ENCODE data around the gene SKAP1. TPM values are rescaled to one million over a fixed set of nuclear protein-coding genes. Genes with fewer than 3 reads are reported as not detected.
"Not testable (repeated sequence)": the region's sequence is repeated elsewhere in the genome, so short reads cannot be mapped to it uniquely, and the experiment has no call there.

The SKAP1 gene
- total RNA-seq, 1 experiment from 2014 or later: not detected

- no peak for DNase-seq (ENCODE audit: low spot score)
Measured at GRCh38 chr17:48211787-48212186, 218.2 kb downstream of the SKAP1 start.

DNA sequence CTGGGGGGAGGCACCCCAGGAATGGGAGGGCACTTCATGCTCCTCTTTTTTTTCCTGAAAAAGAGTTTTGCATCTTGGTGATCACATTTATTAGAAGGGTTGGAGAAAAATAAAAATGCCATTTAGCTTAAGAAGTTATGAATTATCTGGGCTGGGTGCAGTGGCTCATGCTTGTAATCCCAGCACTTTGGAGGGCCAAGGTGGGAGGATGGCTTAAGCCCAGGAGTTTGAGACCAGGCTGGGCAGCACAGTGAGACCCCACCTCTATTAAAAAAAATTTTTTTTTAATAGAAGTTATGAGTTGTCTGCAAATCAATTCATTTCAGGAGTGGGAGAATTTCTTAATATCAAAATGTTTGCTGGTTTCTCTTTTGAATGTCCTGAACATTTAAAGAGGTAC lies 219.0 kb downstream of the SKAP1 start:
- no peak for DNase-seq (ENCODE audit: low spot score)

- DNase-seq (ENCODE audit: low spot score): no peak
Measured at GRCh38 chr17:48209973-48210372, 220.0 kb downstream of the SKAP1 start.

GRCh38 chr17:48207776-48208544 lies 222.1 kb downstream of the SKAP1 start:
- no peak for DNase-seq (ENCODE audit: low spot score)

GRCh38 chr17:48207036-48207435 lies 223.0 kb downstream of the SKAP1 start:
- DNase-seq (ENCODE audit: low spot score): peak; percentile 31

DNA sequence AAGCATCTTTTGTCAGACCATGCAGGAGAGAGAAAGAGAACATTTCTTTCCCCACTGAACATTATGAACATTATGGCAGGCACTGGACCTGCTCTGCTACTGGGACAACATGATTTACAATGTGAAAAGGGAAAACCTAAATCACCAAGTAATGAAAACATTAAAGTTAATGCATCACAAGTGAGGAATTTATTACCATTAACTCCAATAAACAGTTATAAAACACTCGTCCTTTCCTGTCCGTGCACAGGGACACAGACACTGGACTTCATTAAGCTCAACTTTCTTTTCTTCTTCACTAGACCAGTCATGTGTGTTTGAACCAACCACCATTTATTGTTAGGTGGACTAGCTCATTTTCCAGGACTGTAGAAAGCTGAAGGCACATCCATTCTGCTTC lies 227.1 kb downstream of the SKAP1 start:
- no peak for DNase-seq (ENCODE audit: low spot score)

GRCh38 chr17:48198950-48199541 lies 231.0 kb downstream of the SKAP1 start:
- DNase-seq (ENCODE audit: low spot score): no peak

- DNase-seq (ENCODE audit: low spot score): no peak
Measured at GRCh38 chr17:48195910-48196309, 234.1 kb downstream of the SKAP1 start.

DNA sequence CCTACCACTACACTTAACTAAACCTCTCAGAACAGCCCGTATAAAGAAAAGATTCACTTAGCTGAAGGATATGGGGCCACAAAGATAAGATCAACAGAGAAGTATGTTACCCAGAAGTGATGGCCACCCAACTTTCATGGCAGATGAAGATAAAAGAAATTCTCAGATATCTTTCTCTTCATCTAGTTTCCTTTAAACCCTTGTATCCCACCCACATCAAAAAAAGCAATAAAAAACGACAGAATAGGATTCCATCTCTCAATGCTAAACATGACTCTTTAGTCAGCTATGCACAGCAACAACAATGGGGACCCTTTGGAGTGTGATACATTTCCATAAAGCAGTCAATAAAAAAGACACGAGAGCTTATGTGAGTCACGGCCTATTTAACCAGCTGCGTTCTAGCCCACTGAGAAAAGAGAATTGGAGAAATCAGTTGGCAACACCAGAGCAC lies 235.9 kb downstream of the SKAP1 start:
- DNase-seq (ENCODE audit: low spot score): no peak

GRCh38 chr17:48192321-48192731 lies 237.7 kb downstream of the SKAP1 start:
- no peak for DNase-seq (ENCODE audit: low spot score)

DNA sequence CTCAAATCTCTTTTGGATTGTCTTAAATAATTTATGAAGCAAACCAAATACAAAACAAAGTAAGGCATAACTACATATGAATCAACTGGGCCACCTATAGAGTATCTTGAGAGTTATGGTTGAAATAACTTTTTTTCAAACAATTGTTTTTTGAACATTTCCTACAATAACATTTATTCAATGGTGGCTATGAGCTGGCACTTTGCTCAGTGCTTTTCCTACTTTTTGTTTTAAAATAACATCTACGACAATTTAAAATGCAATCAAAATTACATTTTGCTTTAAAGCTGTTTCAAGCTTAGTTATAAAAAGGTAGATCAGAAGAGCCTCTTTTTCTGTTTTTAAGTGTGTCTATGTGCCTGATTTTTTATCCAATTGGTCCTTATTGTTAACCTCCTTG lies 238.7 kb downstream of the SKAP1 start:
- no peak for DNase-seq (ENCODE audit: low spot score)

- DNase-seq (ENCODE audit: low spot score): no peak
Measured at GRCh38 chr17:48190871-48191270, 239.1 kb downstream of the SKAP1 start.

DNA sequence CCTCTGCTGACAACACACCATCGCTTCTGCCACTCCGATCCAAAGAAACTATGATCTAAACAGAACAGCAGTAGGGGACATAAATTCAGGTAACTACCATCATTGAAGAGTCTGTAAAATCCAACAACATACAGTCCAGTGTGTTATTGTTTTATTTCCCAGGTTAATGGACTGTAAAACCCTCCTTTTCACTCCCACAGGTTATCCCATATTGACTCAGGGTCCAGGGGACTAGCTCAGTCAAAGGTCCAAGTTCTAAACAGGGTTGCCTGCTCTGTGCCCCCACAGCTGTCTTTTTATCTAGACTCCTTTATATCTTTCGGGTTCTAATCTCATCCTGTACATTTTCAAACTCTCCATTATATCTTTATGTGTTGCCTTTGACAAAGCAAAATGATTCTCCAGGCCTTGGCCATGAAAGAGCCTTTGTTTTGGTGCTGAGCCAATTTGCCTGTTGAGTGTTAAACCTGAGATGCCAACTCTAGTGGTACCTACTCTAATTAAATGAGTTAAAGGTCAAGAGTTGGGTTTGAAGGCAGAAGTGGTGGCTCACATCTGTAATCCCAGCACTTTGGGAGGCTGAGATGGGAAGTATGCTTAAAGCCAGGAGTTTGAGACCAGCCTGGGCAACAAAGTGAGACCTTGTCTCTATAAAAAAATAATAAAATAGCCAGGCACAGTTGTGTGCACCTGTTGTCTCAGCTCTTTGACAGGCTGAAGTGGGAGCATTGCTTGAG lies 242.0 kb downstream of the SKAP1 start:
- no peak for DNase-seq (ENCODE audit: low spot score)

GRCh38 chr17:48186317-48186716 lies 243.7 kb downstream of the SKAP1 start:
- DNase-seq (ENCODE audit: low spot score): not testable (repeated sequence)

- DNase-seq (ENCODE audit: low spot score): no peak
Measured at GRCh38 chr17:48184721-48185120, 245.3 kb downstream of the SKAP1 start.

DNA sequence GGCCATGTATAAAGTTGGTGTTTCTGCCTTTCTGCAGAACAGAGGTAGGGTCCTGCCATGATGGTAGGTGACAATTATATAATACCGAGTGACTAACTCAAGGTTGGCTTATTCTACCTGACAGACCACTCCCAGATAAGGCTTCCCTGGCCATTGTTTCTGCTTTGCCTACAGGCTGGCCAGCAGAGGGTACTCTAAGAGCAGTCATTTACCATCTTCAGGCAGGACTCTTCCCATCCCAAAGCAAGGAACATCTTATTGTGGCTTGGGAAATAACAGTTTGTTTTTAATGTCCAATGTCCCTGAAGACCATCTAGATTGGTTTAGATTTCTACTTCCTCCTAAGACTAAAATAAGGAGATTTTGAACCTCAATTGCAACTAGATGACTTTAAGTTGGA lies 248.4 kb downstream of the SKAP1 start:
- peak; percentile 38 for DNase-seq (ENCODE audit: low spot score)

DNA sequence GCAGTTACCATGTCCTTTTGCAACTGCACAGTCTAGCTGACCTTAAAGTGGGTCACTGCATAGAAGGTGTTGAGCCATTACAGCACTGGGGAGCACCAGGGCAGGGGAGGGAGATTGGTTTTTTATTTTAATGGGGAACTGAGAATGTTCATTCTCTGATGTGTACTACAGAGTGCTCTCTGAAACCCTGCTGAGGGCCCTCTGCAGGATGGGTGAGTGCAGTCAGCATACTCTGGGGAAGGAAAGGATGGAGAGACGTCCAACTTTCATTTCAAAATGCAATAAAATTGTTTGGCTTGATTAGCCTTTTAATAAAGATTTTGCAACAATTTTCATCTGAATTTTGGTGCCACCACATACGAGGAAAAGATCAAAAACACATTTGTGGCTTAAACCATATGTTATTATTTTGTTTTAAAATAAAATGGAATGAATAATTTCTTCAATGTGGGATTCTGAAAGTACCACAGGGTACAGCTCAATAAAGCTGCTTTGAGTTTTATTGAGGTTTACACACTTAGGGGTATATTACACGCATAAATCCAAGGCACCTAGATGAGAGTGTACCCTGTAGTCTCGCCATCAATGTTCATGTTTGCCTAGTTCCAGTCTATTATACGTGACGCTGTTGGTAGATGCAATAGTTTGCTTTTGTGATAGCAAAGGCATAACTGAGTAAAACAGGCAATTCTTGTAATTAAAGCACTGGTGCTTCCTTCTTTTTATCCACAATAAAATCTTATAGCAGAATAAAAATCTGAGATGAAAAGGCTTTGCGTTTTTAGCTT lies 249.0 kb downstream of the SKAP1 start:
- DNase-seq (ENCODE audit: low spot score): no peak

GRCh38 chr17:48179071-48179945 lies 250.7 kb downstream of the SKAP1 start:
- DNase-seq (ENCODE audit: low spot score): no peak

DNA sequence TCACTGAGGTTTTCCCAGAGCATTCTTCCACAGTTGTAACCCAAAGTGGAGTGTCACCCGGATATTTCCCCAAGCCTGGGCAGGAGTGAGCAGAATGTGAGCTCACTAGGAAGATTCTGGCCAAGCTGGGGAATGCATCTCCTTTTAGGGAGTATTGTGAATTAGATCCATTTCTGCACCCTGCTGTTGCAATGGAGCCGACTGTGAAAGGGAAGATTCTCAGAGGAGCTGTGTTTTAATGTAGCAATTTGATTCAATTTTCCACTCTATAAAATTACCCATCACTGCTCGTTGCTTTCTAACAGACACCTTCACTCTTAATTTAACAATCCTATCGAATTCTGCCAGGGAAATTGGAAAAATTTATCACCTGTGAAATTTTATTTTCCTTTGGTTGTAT lies 251.7 kb downstream of the SKAP1 start:
- DNase-seq (ENCODE audit: low spot score): no peak

GRCh38 chr17:48177816-48178215 lies 252.2 kb downstream of the SKAP1 start:
- DNase-seq (ENCODE audit: low spot score): no peak

DNA sequence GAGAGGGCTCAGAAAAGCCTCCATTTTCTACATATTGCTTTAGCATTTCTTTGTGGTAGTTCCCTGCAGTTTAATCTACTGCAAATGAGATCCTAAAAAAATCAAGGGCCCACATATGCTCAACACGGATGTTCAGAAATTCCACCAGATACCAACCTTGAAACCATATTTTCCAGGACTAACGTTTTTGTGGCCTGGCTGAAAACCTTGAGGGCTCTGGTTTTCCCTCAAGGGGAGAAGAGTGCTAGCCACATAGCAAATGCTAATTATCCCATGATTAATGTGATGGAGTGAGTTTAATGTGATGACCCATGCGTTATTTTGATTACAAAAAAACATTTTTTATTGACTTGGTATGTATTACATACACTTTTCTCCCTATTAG lies 253.6 kb downstream of the SKAP1 start:
- DNase-seq (ENCODE audit: low spot score): no peak
